ENCODE data around the gene FUT3. TPM values are rescaled to one million over a fixed set of nuclear protein-coding genes. Genes with fewer than 3 reads are reported as not detected.

FUT3 gene
- total and polyA plus RNA-seq, 5 experiments from 2014 or later = 0.16 TPM; not detected in 4

GRCh38 chr19:5837761-5838352 lies 13.4 kb downstream of the FUT3 start:
- Mint-ChIP-seq H3K4me3 (peak overlapping the region in 4 of 10 donors; percentile 4 to 45 (median 31)), H3K9me3 (no peaks in the 10 kb centered on the region), H3K27ac (peak overlapping the region in 2 of 10 donors; percentile 73 to 91), H3K36me3 (no peaks in the 10 kb centered on the region), H3K4me1 (peaks cover 4 to 21% (median 14%) of the 10 kb centered on the region in 4 donors), H3K27me3 (peaks cover 0 to 15% (median 0%) of the 10 kb centered on the region in 5 donors)
- POLR2A ChIA-PET = interaction anchor here (2.8 kb wide), 1 partner anchor 9 kb away, joined by 13 read pairs; no protein-coding TSS in a partner anchor
- DNase-seq = no peak
- ATAC-seq = no peak

- H3K4me3 Mint-ChIP-seq = no peak overlapping the region
- H3K36me3 Mint-ChIP-seq = no peaks in the 10 kb centered on the region
- H3K4me1 Mint-ChIP-seq = peaks cover 3 to 11% (median 8%) of the 10 kb centered on the region in 4 donors
- POLR2A ChIA-PET = no interaction called here
- no peak for DNase-seq
- H3K27me3 Mint-ChIP-seq = peaks cover 0 to 9% (median 0%) of the 10 kb centered on the region in 5 donors
- no peak for ATAC-seq
- peak overlapping the region in 1 of 10 donors; percentile 40 for H3K27ac Mint-ChIP-seq
- H3K9me3 Mint-ChIP-seq = no peaks in the 10 kb centered on the region
Measured at GRCh38 chr19:5832527-5833216, 18.6 kb downstream of the FUT3 start.

GRCh38 chr19:5832061-5832460 lies 19.2 kb downstream of the FUT3 start:
- Mint-ChIP-seq H3K27ac (peak overlapping the region in 1 of 10 donors; percentile 17), H3K36me3 (no peaks in the 10 kb centered on the region), H3K4me1 (peaks cover 6 to 15% (median 11%) of the 10 kb centered on the region in 4 donors), H3K4me3 (no peak overlapping the region), H3K9me3 (no peaks in the 10 kb centered on the region), H3K27me3 (peaks cover 0 to 5% (median 0%) of the 10 kb centered on the region in 5 donors)
- DNase-seq = no peak
- POLR2A ChIA-PET = no interaction called here
- ATAC-seq = no peak

- ATAC-seq = no peak
- no peaks in the 10 kb centered on the region for H3K9me3 Mint-ChIP-seq
- no peak overlapping the region for H3K4me3 Mint-ChIP-seq
- no peaks in the 10 kb centered on the region for H3K36me3 Mint-ChIP-seq
- no peak for DNase-seq
- peaks cover 0 to 2% (median 0%) of the 10 kb centered on the region in 5 donors for H3K27me3 Mint-ChIP-seq
- H3K4me1 Mint-ChIP-seq = peaks cover 10 to 21% (median 19%) of the 10 kb centered on the region in 4 donors
- no peak overlapping the region for H3K27ac Mint-ChIP-seq
- POLR2A ChIA-PET = no interaction called here
Measured at GRCh38 chr19:5831159-5831558, 20.1 kb downstream of the FUT3 start.

- peak overlapping the region in 7 of 10 donors; percentile 15 to 74 (median 48) for H3K27ac Mint-ChIP-seq
- POLR2A ChIA-PET = interaction anchor here (0.6 to 3.2 kb wide), 3 partner anchors 9 to 130 kb away, joined by 4 to 71 read pairs (median 13); partner anchors contain the start of genes FUT6, NDUFA11 and VMAC
- no peak for DNase-seq
Measured at GRCh38 chr19:5829567-5830310, 21.5 kb downstream of the FUT3 start.

GRCh38 chr19:5828661-5829566 lies 22.3 kb downstream of the FUT3 start:
- Mint-ChIP-seq H3K27ac (peak overlapping the region; percentile 94 to 100 (median 98)), H3K4me3 (peak overlapping the region; percentile 93 to 100 (median 97)), H3K36me3 (no peaks in the 10 kb centered on the region), H3K27me3 (peaks cover 0 to 2% (median 0%) of the 10 kb centered on the region in 5 donors), H3K4me1 (peaks cover 10 to 22% (median 19%) of the 10 kb centered on the region in 4 donors), H3K9me3 (no peaks in the 10 kb centered on the region)
- ATAC-seq (no peak), DNase-seq (peak in 3 of 10 donors; percentile 23 to 42 (median 36))
- POLR2A ChIA-PET = interaction anchor here (1.1 to 3.2 kb wide), 17 partner anchors 10 to 206 kb away, joined by 3 to 71 read pairs (median 10); partner anchors contain the start of genes CATSPERD, DUS3L, FUT6 and LONP1

More at GRCh38 chr19:5829567-5830310, 21.5 kb downstream of the FUT3 start:
- Mint-ChIP-seq H3K4me3 (peak overlapping the region in 9 of 10 donors; percentile 15 to 98 (median 56)), H3K4me1 (peaks cover 10 to 22% (median 19%) of the 10 kb centered on the region in 4 donors), H3K9me3 (no peaks in the 10 kb centered on the region), H3K36me3 (no peaks in the 10 kb centered on the region), H3K27me3 (peaks cover 0 to 2% (median 0%) of the 10 kb centered on the region in 5 donors)
- no peak for ATAC-seq

- Mint-ChIP-seq H3K4me1 (peaks cover 10 to 22% (median 19%) of the 10 kb centered on the region in 4 donors), H3K9me3 (no peaks in the 10 kb centered on the region), H3K27me3 (no peaks in the 10 kb centered on the region), H3K27ac (peak overlapping the region; percentile 94 to 100 (median 98)), H3K4me3 (peak overlapping the region; percentile 93 to 100 (median 97)), H3K36me3 (no peaks in the 10 kb centered on the region)
- peak; percentile 87 to 97 (median 94) for DNase-seq
- POLR2A ChIA-PET = interaction anchor here (0.5 to 3.2 kb wide), 26 partner anchors 10 to 598 kb away, joined by 3 to 71 read pairs (median 6); partner anchors contain the start of genes CATSPERD, DUS3L, FUT6 and LONP1
- ATAC-seq = peak; percentile 81 to 84
Measured at GRCh38 chr19:5827891-5828660, 23.2 kb downstream of the FUT3 start.

- H3K36me3 Mint-ChIP-seq = no peaks in the 10 kb centered on the region
- H3K27me3 Mint-ChIP-seq = no peaks in the 10 kb centered on the region
- ATAC-seq (no peak), DNase-seq (no peak)
- H3K27ac Mint-ChIP-seq = peak overlapping the region; percentile 73 to 100 (median 96)
- peaks cover 10 to 22% (median 19%) of the 10 kb centered on the region in 4 donors for H3K4me1 Mint-ChIP-seq
- peak overlapping the region; percentile 71 to 98 (median 90) for H3K4me3 Mint-ChIP-seq
- H3K9me3 Mint-ChIP-seq = no peaks in the 10 kb centered on the region
- POLR2A ChIA-PET = interaction anchor here (0.5 to 3.2 kb wide), 24 partner anchors 11 to 599 kb away, joined by 3 to 71 read pairs (median 6); partner anchors contain the start of genes CATSPERD, DUS3L, FUT6 and LONP1
Measured at GRCh38 chr19:5827342-5827890, 23.8 kb downstream of the FUT3 start.

GRCh38 chr19:5826531-5827341 lies 24.5 kb downstream of the FUT3 start:
- no peaks in the 10 kb centered on the region for H3K9me3 Mint-ChIP-seq
- DNase-seq (peak in 7 of 10 donors; percentile 33 to 60 (median 42)), ATAC-seq (peak in 1 of 2 donors; percentile 7)
- no peaks in the 10 kb centered on the region for H3K27me3 Mint-ChIP-seq
- no peaks in the 10 kb centered on the region for H3K36me3 Mint-ChIP-seq
- H3K4me1 Mint-ChIP-seq = peaks cover 10 to 22% (median 19%) of the 10 kb centered on the region in 4 donors
- H3K4me3 Mint-ChIP-seq = peak overlapping the region; percentile 71 to 98 (median 90)
- H3K27ac Mint-ChIP-seq = peak overlapping the region; percentile 73 to 99 (median 94)
- POLR2A ChIA-PET = interaction anchor here (0.6 to 3.2 kb wide), 9 partner anchors 20 to 196 kb away, joined by 3 to 71 read pairs (median 8); partner anchors contain the start of genes NDUFA11, NRTN, RANBP3 and RPL36

GRCh38 chr19:5825178-5825577 lies 26.1 kb downstream of the FUT3 start:
- H3K27ac Mint-ChIP-seq = peak overlapping the region in 1 of 10 donors; percentile 14
- H3K9me3 Mint-ChIP-seq = no peaks in the 10 kb centered on the region
- H3K4me1 Mint-ChIP-seq = peaks cover 13 to 22% (median 18%) of the 10 kb centered on the region in 4 donors
- H3K27me3 Mint-ChIP-seq = peaks cover 0 to 3% (median 2%) of the 10 kb centered on the region in 5 donors
- H3K36me3 Mint-ChIP-seq = no peaks in the 10 kb centered on the region
- ATAC-seq (no peak), DNase-seq (no peak)
- H3K4me3 Mint-ChIP-seq = no peak overlapping the region
- POLR2A ChIA-PET = interaction anchor here (1.2 kb wide), 1 partner anchor 21 kb away, joined by 4 read pairs; no protein-coding TSS in a partner anchor

Measured in naive thymus-derived CD8-positive, alpha-beta T cell (primary cell).